ENCODE data around the gene ANAPC1.
"Not testable (repeated sequence)": the region's sequence is repeated elsewhere in the genome, so short reads cannot be mapped to it uniquely, and the experiment has no call there.

GRCh38 chr2:111784081-111784480 lies 99.9 kb downstream of the ANAPC1 start:
- not testable (repeated sequence) for TF ChIP-seq CTCF (IDR thresholded peaks at IDR 0.05; ENCODE audit: insufficient read depth, low read length, poor library complexity, severe bottlenecking); EZH2phosphoT487 (conservative IDR thresholded peaks at IDR 0.05; ENCODE audit: low read length)
